ENCODE results near the gene HOMER1.
"Not testable (repeated sequence)": the region's sequence is repeated elsewhere in the genome, so short reads cannot be mapped to it uniquely, and the experiment has no call there.

Gene HOMER1

DNA sequence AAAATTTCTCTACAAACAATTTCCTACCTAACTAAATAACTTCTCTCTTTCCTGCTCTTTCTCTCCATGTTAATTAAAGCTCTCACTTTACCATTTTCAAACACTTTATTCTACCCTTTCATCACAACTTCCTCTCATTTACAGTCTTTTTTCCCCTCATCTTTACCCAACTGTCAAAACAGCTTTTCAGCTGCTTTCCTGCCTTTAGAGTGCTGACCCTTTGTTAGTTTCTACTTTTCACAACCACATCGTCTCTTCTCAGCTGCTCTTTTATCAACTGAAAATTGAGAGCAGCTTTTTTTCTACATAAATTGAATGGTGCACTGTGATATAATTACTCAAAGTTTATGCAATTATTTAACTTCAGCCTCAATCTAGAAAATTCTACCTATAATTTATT lies 3.1 kb upstream of the HOMER1 start:
- no peak for DNase-seq (ENCODE audit: low spot score)

GRCh38 chr5:79516331-79516730 lies 2.4 kb upstream of the HOMER1 start:
- DNase-seq (ENCODE audit: low spot score): not testable (repeated sequence)

GRCh38 chr5:79514391-79515105 lies 614 bp upstream of the HOMER1 start:
- peak; percentile 91 for DNase-seq (ENCODE audit: low spot score)

DNA sequence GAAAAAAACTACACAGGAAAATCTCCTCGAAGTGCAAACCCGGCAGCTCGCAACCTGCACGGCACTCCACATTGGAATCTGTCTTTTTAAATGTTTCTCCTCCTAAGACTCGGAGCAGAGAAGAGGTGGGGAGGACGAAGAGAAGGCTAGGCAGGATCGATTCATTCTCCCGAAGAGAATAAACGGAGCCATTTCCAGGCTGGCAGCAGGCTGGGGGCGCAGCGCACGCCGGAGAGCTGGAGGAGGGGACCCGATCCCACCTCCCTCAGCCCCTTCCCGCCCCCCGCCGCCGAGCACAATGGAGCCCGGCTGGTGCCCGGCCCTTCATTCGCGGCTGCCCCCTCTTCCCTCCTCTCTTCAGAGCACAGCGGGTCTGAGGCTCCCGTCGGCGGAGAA lies 628 bp downstream of the HOMER1 start:
- no peak for DNase-seq (ENCODE audit: low spot score)

- peak; percentile 6 for DNase-seq (ENCODE audit: low spot score)
Observed at GRCh38 chr5:79512471-79513307, 1.2 kb downstream of the HOMER1 start.

- no peak for DNase-seq (ENCODE audit: low spot score)
Observed at GRCh38 chr5:79512049-79512448, 1.9 kb downstream of the HOMER1 start.

- no peak for DNase-seq (ENCODE audit: low spot score)
Observed at GRCh38 chr5:79510638-79511037, 3.3 kb downstream of the HOMER1 start.

DNA sequence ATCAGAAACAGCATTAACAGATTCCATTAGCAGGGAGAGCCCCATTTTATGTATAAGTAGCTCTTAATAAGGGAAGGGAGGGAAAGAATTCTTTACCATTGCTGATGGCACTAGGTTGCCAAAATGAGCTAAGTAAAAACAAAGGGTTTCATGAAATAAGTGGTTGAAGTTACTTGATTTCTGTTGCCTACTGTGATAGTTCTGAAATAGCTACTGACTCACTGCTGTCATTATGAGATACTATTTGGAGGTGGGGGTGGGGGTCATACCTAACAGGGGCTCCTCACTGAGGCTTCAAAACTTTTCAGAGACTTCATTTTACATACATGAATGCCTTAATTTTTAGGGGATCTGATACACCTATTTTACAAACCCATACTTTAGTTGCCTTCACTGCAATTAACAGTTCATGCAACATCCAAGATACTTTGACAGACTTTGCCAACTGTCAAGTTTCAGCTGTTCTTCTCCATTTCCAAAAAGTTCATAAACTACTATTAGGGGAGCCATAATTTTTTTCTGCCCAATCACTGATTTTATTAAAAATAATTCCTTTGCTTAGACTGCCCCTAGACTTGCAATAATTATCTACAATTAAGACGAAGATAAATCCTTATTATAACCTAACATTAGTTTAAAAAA lies 4.6 kb downstream of the HOMER1 start:
- no peak for DNase-seq (ENCODE audit: low spot score)

DNA sequence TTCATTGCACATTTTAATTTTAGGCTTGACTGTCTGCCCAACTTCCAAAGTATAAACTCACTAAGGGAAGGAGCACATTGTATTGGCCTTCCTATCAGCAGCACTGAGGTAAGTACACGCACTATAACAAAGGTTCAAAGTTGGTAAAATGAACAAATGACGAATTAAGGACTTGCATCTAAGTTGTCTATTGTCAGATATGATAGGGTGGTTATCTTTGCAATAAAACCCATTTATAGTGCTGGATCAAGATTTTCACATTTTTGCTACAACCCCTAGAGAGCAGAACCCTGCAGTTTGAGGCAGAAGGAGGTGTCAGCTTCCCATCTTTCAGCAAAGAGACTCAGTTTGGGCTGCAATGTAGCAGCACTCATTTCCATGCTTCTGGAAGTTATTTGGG lies 5.1 kb downstream of the HOMER1 start:
- DNase-seq (ENCODE audit: low spot score): no peak

- no peak for DNase-seq (ENCODE audit: low spot score)
Observed at GRCh38 chr5:79508354-79508753, 5.6 kb downstream of the HOMER1 start.

GRCh38 chr5:79507251-79508205 lies 6.4 kb downstream of the HOMER1 start:
- no peak for DNase-seq (ENCODE audit: low spot score)

DNA sequence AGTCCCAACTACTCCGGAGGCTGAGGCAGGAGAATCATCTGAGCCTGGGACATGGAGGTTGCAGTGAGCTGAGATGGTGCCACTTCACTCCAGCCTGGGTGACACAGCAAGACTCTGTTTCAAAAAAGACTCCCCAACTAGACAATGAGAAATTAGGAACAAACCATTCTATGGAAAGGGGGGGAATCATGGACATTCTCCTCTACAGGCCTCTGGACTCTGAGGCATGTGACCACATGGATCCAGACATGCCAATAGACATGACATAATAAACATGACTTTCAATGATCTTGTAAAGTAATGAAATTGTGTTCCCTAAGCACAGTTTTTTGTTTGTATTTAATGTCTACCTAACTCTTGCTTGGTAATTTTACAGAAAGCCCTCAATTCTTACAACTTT lies 8.8 kb downstream of the HOMER1 start:
- no peak for DNase-seq (ENCODE audit: low spot score)

GRCh38 chr5:79503794-79504495 lies 10.0 kb downstream of the HOMER1 start:
- no peak for DNase-seq (ENCODE audit: low spot score)

DNA sequence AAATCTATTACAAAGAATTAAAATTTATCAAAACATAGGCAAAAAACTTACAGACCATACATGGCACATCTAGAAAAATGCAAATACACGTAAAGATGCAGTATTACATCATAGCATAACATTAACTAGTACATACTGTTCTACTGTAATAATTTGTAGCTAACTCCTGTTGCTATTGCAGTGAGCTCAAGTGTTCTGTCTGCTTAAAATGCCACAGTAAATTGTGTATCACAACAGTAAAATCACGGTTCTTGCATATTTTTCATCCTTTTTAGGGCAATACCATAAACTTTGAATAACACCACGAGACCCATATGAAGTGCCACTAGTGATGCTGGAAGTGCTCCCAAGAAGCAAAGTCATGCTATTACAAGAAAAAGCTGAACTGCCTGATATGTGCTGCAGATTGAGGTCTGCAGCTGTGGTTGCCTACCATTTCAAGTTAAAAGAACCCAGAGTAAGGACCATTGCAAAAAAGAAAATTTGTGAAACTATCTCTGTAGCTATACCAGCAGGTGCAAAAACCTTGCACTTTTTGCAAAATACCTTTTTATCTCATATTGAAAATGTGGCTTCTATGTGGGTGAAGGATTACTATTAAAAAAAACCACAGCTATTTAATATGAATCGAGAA lies 14.2 kb downstream of the HOMER1 start:
- no peak for DNase-seq (ENCODE audit: low spot score)

DNA sequence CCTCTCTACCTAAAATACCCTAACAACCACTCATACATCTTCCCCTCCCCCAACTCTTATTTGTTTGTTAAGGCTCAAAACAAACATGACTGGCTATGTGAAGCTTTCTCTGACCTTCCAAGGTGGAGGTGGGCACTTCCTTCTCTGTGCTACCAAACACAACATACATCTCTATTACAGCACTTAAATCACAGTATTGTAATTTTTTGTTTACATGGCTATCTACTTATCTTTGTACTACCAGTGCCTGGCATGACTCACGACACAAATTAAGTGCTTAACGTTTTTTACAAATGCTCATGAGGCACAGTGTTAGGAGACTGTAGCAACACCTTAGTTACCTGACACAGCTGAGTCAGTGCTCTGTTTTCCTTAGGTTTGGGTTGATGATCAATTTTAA lies 18.6 kb downstream of the HOMER1 start:
- DNase-seq (ENCODE audit: low spot score): no peak

GRCh38 chr5:79493596-79494345 lies 20.2 kb downstream of the HOMER1 start:
- DNase-seq (ENCODE audit: low spot score): no peak

DNA sequence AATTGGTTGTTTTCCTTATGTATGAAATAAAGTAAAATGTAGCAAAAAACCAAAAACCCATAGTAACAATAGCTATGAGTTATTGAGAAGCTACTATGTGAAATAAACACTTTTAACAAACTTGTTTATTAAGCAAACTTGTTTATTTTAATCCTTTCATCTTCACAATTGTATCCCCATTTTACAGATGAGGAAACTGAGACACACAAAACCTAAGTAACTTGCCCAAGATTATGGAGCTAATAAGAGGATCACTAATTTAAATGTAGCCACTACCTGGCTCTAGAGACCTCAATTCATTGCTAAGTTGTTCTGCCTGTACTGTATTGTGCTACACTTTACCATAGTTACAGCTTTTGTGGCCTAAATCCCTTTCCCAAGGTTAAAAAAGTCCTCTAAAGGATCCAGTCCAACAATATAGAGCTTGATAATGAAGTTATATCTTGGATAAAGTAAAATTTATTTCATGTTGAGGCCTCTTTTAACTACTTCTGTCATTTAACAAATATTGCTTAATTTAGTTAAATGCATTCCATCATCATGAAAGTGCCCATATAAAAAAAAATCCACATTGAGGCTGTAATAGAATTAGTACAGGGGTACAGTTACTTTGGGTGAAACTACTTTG lies 22.1 kb downstream of the HOMER1 start:
- DNase-seq (ENCODE audit: low spot score): no peak

DNA sequence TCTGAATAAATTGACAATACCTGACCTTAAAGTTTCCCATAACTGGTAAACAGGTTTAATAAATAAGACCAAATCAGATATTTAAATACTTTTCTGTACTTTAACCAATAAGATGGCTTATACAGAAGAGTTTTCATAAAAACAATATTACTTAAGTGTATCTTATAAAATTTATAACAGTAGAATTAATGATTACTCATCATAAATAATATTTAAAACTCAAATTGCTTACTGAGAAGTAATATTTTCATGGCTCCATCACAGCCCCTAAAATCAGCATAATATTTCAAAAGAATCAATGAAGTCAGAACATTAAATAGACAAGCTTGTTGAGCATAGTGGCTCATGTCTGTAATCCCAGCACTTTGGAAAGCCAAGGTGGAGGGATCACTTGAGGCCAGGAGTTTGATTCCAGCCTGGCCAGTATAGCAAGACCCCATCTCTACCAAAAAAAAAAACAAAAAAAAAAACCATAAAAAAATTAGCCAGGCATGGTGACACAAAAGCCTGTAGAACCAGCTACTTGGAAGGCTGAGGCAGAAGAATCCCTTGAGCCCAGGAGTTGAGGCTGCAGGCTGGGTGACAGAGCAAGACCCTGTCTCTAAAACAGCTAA lies 23.5 kb downstream of the HOMER1 start:
- no peak for DNase-seq (ENCODE audit: low spot score)

DNA sequence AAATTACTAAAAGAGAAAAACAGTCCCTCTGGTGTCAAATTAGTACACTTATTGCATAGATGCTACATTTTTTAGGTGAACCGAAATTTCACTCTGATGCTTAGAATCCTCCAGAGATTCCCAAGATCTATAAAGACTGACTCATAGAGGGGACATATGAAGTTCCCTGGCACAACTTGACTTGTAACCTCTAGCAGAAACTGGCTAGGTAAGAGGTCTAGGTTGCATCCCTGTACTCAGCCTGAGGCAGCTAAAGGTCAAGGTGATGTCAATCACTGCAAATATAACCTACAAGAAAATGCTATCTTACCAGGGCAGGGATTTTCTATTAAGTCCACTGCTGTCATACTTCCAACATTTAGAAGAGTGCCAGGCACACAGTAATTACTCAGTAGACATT lies 24.2 kb downstream of the HOMER1 start:
- DNase-seq (ENCODE audit: low spot score): no peak
